B cell (primary cell): ENCODE data around the gene MON1B. TPM values are rescaled to one million over a fixed set of nuclear protein-coding genes. Genes with fewer than 3 reads are reported as not detected.

Source experiments
- ATAC-seq: fragments of 200-7000 bp; cut with Tn5 transposase; one replicate; pipeline ENCODE4 v1.10.0; 2021; ENCODE audit warnings: low read depth, mild to moderate bottlenecking, moderate number of reproducible peaks, moderate library complexity
- CTCF ChIA-PET: fragments of 350-600 bp; sonication (Branson Sonifier 250); formaldehyde crosslinking; loops from one replicate; lab custom pipeline; 2021; ENCODE audit warnings: antibody characterized with exemption, inconsistent platforms; lab: Charles Lee
- POLR2A ChIA-PET: fragments of 350-600 bp; sonication (Branson Sonifier 250); formaldehyde crosslinking; loops from one replicate; lab custom pipeline; 2021; ENCODE audit warnings: antibody characterized with exemption; lab: Charles Lee
- DNase-seq: peaks from one replicate; pipeline ENCODE4 v3.0.0; 2013
- H2AFZ ChIP-seq: 2 replicates; pipeline ENCODE4 v1.6.1; 2012; ENCODE audit warnings: mild to moderate bottlenecking, low read depth, low read length; ENCODE audit not compliant: insufficient read depth, poor library complexity, severe bottlenecking
- H3K27ac ChIP-seq, 2 donors: 1 replicate in 1 of 2; 2 replicates in 1 of 2; pipeline ENCODE4 v1.5.1; 2012 to 2013; ENCODE audit warnings: low read length in 2 of 2, mild to moderate bottlenecking in 2 of 2, moderate library complexity in 1 of 2
- H3K27me3 ChIP-seq, 4 experiments: fragments of 200-600 bp in 1 of 4; sonication (generic) in 1 of 4; replicated peaks in 1 of 4; 1 replicate in 2 of 4; 2 replicates in 2 of 4; pipeline versions ENCODE4 v1.6.1 to v1.7.0; 2013 to 2016; ENCODE audit warnings: low read length in 3 of 4, mild to moderate bottlenecking in 2 of 4, mixed read lengths in 1 of 4, moderate library complexity in 1 of 4; ENCODE audit not compliant: insufficient read depth in 4 of 4, control insufficient read depth in 3 of 4; ENCODE audit errors: control extremely low read depth in 1 of 4
- H3K36me3 ChIP-seq, 2 experiments: replicated peaks in 1 of 2; 1 replicate in 1 of 2; 2 replicates in 1 of 2; pipeline versions ENCODE4 v1.6.1 to v1.7.1; 2013; ENCODE audit warnings: low read length in 1 of 2; ENCODE audit not compliant: insufficient read depth in 2 of 2, control insufficient read depth in 1 of 2; ENCODE audit errors: control extremely low read depth in 1 of 2, extremely low read depth in 1 of 2
- H3K4me1 ChIP-seq, 2 donors: fragments of 200-600 bp in 1 of 2; sonication (generic) in 1 of 2; 1 replicate in 1 of 2; 2 replicates in 1 of 2; pipeline versions ENCODE4 v1.5.1 to v1.6.1; 2013 to 2017; ENCODE audit warnings: low read length in 2 of 2; ENCODE audit not compliant: control insufficient read depth in 2 of 2, insufficient read depth in 2 of 2
- H3K4me2 ChIP-seq: replicated peaks from 2 replicates; pipeline ENCODE3; 2012; ENCODE audit warnings: mild to moderate bottlenecking, low read depth, low read length; ENCODE audit not compliant: poor library complexity, severe bottlenecking
- H3K4me3 ChIP-seq, 5 experiments: fragments of 200-600 bp in 1 of 5; sonication (generic) in 1 of 5; 1 replicate in 3 of 5; 2 replicates in 2 of 5; pipeline versions ENCODE4 v1.5.1 to v1.7.0; 2011 to 2016; ENCODE audit warnings: low read length in 4 of 5, mild to moderate bottlenecking in 4 of 5, low read depth in 2 of 5, control low read depth in 1 of 5, moderate library complexity in 1 of 5; ENCODE audit not compliant: insufficient read depth in 1 of 5; ENCODE audit errors: control extremely low read depth in 1 of 5, extremely low read depth in 1 of 5
- H3K79me2 ChIP-seq: fragments of 200-600 bp; sonication (generic); one replicate; pipeline ENCODE4 v1.6.0; 2016; ENCODE audit warnings: low read length; ENCODE audit not compliant: control insufficient read depth, insufficient read depth
- H3K9ac ChIP-seq: fragments of 200-600 bp; sonication (generic); 2 replicates; pipeline ENCODE4 v1.6.1; 2017; ENCODE audit warnings: mild to moderate bottlenecking, low read length, moderate library complexity
- H3K9me3 ChIP-seq, 3 donors: one replicate each; pipeline versions ENCODE4 v1.6.1 to v1.7.1; 2013; ENCODE audit warnings: low read length in 2 of 3; ENCODE audit not compliant: control insufficient read depth in 2 of 3, insufficient read depth in 1 of 3; ENCODE audit errors: control extremely low read depth in 1 of 3
- H4K20me1 ChIP-seq: 2 replicates; pipeline ENCODE4 v1.6.0; 2012; ENCODE audit warnings: mild to moderate bottlenecking, low read length; ENCODE audit not compliant: insufficient read depth, control insufficient read depth, poor library complexity, severe bottlenecking
- H3K27ac Mint-ChIP-seq: one replicate; pipeline ENCODE4 v1.8.0; 2021; ENCODE audit warnings: mixed read lengths
- H3K27me3 Mint-ChIP-seq: one replicate; pipeline ENCODE4 v1.8.0; 2021; ENCODE audit warnings: mixed read lengths
- H3K4me1 Mint-ChIP-seq: one replicate; pipeline ENCODE4 v1.8.0; 2021; ENCODE audit warnings: mixed read lengths
- H3K4me3 Mint-ChIP-seq: one replicate; pipeline ENCODE4 v1.8.0; 2021; ENCODE audit warnings: mixed read lengths
- H3K9me3 Mint-ChIP-seq: one replicate; pipeline ENCODE4 v1.8.0; 2022; ENCODE audit warnings: mixed read lengths; ENCODE audit not compliant: insufficient read depth
- EZH2 ChIP-seq: IDR thresholded peaks from 2 replicates; pipeline ENCODE4 v1.6.1; 2012; ENCODE audit warnings: borderline replicate concordance, low read depth, mild to moderate bottlenecking, moderate library complexity, low read length; ENCODE audit not compliant: insufficient read depth, poor library complexity, severe bottlenecking
- WGBS: methylation state at CpG from one replicate; pipeline ENCODE4 v1.1.5; 2013; ENCODE audit warnings: missing lambda C conversion rate; ENCODE audit not compliant: insufficient coverage; 5-methylcytosine and 5-hydroxymethylcytosine counted together
- intact Hi-C: fragments of 100-400 bp; cut with micrococcal nuclease; formaldehyde crosslinking; loops from one replicate; pipeline ENCODE4 v1.10.0; 2022
- polyA plus RNA-seq: library from polyadenylated mRNA; depleted of rRNA; stranded (reverse); fragments of >200 nt; gene quantifications from 2 replicates; pipeline ENCODE4 v1.2.3, GENCODE V29; 2012
- total RNA-seq, 2 donors: library from RNA; stranded (reverse); fragments of 120-200 nt in 1 of 2; gene quantifications; 1 replicate in 1 of 2; 2 replicates in 1 of 2; pipeline versions ENCODE4 v1.2.3 to v1.2.4, GENCODE V29; 2013 to 2022
- TF ChIP-seq, protein P1 (sequence below): fragments of 200-600 bp; IDR thresholded peaks from one replicate; pipeline ENCODE4 v1.8.0; 2022; ENCODE audit warnings: antibody characterized with exemption, mild to moderate bottlenecking

The MON1B gene
- total and polyA plus RNA-seq, 2 donors (not counting 1 experiment from before 2014, with no cell fraction given): 35.0 to 79.1 TPM

DNA sequence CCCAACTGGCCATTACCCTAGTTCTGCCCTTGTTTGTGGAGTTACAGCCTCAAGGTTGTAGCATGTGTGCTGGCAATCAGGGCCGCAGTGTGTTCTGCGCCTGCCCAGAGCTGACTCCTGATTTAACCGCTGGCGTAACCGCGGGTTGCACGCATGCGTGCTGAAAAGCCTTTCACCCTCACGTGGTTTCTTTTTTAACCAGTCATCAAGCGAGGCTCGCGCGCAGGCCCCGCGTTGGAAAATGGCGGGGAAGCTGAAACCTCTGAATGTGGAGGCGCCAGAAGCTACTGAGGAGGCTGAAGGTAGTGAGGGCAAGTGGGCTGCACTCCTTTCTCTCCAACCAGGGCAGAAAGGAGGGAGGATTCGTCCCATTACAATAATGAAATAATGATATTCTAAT is 8.2 kb downstream of the MON1B start, which contains the start of gene SYCE1L:
Gene SYCE1L (plus strand): TSS at position 198 of the 400 bp plus-strand sequence. CDS start 44 bp downstream, at position 242.
- Mint-ChIP-seq H3K27ac (no peak within 1 kb of the TSS), H3K4me3 (no peak within 1 kb of the TSS), H3K27me3 (no peaks in the 10 kb centered on the region), H3K4me1 (no peaks in the 10 kb centered on the region), H3K9me3 (no peaks in the 10 kb centered on the region)
- ATAC-seq: no peak
- Histone ChIP-seq H4K20me1 (peaks cover 32% of the 10 kb centered on the region), H3K79me2 (no peaks in the 10 kb centered on the region), H3K27ac (no peak within 1 kb of the TSS), H3K4me3 (no peak within 1 kb of the TSS), H3K4me1 (no peaks in the 10 kb centered on the region), H3K27me3 (no peaks in the 10 kb centered on the region), H3K9me3 (no peaks in the 10 kb centered on the region), H3K9ac (no peak within 1 kb of the TSS), H2AFZ (no peak within 1 kb of the TSS), H3K4me2 (no peak within 1 kb of the TSS), H3K36me3 (peaks cover 6 to 57% of the 10 kb centered on the region in 2 experiments)
- TF ChIP-seq EZH2: no peak
- TF ChIP-seq, protein P1, sequence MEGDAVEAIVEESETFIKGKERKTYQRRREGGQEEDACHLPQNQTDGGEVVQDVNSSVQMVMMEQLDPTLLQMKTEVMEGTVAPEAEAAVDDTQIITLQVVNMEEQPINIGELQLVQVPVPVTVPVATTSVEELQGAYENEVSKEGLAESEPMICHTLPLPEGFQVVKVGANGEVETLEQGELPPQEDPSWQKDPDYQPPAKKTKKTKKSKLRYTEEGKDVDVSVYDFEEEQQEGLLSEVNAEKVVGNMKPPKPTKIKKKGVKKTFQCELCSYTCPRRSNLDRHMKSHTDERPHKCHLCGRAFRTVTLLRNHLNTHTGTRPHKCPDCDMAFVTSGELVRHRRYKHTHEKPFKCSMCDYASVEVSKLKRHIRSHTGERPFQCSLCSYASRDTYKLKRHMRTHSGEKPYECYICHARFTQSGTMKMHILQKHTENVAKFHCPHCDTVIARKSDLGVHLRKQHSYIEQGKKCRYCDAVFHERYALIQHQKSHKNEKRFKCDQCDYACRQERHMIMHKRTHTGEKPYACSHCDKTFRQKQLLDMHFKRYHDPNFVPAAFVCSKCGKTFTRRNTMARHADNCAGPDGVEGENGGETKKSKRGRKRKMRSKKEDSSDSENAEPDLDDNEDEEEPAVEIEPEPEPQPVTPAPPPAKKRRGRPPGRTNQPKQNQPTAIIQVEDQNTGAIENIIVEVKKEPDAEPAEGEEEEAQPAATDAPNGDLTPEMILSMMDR: no peak
- ChIA-PET CTCF (no interaction called here), POLR2A (no interaction called here)
- WGBS: 99% methylated on average over 9 of the region's 18 CpGs
- intact Hi-C loops: no loop called here
- no peak for DNase-seq

DNA sequence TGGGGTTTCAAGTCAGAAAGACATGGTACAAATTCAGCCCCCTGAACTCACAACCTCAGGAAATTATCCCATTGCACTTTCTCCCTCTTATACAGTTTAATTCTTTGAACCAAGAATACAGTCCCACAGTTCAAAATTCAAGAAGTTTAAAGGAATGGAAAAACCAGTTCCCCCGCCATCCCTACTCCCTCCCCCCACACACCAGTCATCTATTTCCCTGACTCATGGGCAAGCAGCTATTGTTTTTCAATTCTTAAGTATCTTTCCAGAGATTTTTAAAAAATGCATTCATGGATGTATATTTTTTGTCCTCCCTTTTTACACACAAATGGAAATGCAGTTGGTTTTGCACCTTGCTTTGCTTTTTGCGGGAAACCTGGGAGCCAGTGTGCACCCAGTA is 15.5 kb downstream of the MON1B start:
- no peaks in the 10 kb centered on the region for H3K79me2 ChIP-seq
- no peak overlapping the region for H3K4me2 ChIP-seq
- no peaks in the 10 kb centered on the region for H3K9me3 ChIP-seq
- Mint-ChIP-seq H3K27ac (no peak overlapping the region), H3K27me3 (no peaks in the 10 kb centered on the region), H3K4me1 (peaks cover 1% of the 10 kb centered on the region), H3K9me3 (no peaks in the 10 kb centered on the region), H3K4me3 (no peak overlapping the region)
- peaks cover 0 to under 1% of the 10 kb centered on the region in 2 donors for H3K4me1 ChIP-seq
- no peaks in the 10 kb centered on the region for H3K27me3 ChIP-seq
- no peak overlapping the region for H2AFZ ChIP-seq
- POLR2A ChIA-PET: no interaction called here
- 100% methylated on average over 2 of the region's 2 CpGs for WGBS
- H3K9ac ChIP-seq: no peak overlapping the region
- DNase-seq: no peak
- H3K4me3 ChIP-seq: no peak overlapping the region
- TF ChIP-seq, protein P1: no peak
- TF ChIP-seq EZH2: no peak
- peaks cover 5% of the 10 kb centered on the region for H4K20me1 ChIP-seq
- no peaks in the 10 kb centered on the region for H3K36me3 ChIP-seq
- CTCF ChIA-PET: no interaction called here
- no peak for ATAC-seq
- intact Hi-C loops: no loop called here
- no peak overlapping the region for H3K27ac ChIP-seq
